GM12878 (cell line): ENCODE results near the gene CNGB1. TPM values are rescaled to one million over a fixed set of nuclear protein-coding genes. Genes with fewer than 3 reads are reported as not detected.

Experiments
- ATAC-seq: fragments of 200-7000 bp; cut with Tn5 transposase; 3 replicates; pipeline ENCODE4 v1.9.1; 2020; ENCODE audit warnings: mild to moderate bottlenecking, moderate library complexity
- BruUV-seq: library from RNA; stranded (reverse); fragments of 400-500 nt; replicated peaks from 2 replicates; lab custom pipeline; 2021; lab: Mats Ljungman, UMichigan
- CTCF ChIA-PET: fragments of 300-600 bp; sonication (Branson Sonifier 250); formaldehyde crosslinking; extraction: SDS; loops from one replicate; lab custom pipeline; 2021; ENCODE audit warnings: inconsistent platforms; lab: Yijun Ruan, JAX
- POLR2A ChIA-PET: fragments of 350-600 bp; formaldehyde crosslinking; extraction: SDS; loops from one replicate; lab custom pipeline; 2021; ENCODE audit warnings: inconsistent platforms; lab: Charles Lee
- RAD21 ChIA-PET: fragments of 300-600 bp; sonication (Branson Sonifier 250); formaldehyde crosslinking; loops from one replicate; lab custom pipeline; 2023; ENCODE audit warnings: antibody characterized with exemption; ENCODE audit not compliant: unreplicated experiment; lab: Charles Lee
- SMC1A ChIA-PET: fragments of 300-600 bp; sonication (Branson Sonifier 250); formaldehyde crosslinking; loops from one replicate; lab custom pipeline; 2023; ENCODE audit not compliant: unreplicated experiment, uncharacterized antibody; lab: Charles Lee
- DNase-seq: peaks from one replicate; pipeline ENCODE4 v3.0.0-alpha.2; 2011; ENCODE audit warnings: low read depth, low spot score
- FAIRE-seq: peaks from 3 replicates; lab custom pipeline; 2011; peaks lifted over from hg19 to GRCh38; lab: Jason Lieb, UNC
- H2AFZ ChIP-seq: 2 replicates; pipeline ENCODE4 v1.6.0; 2011; ENCODE audit warnings: low read depth, low read length, control low read depth; ENCODE audit not compliant: control insufficient read depth
- H3K27ac ChIP-seq: 2 replicates; pipeline ENCODE4 v1.5.1; 2011; ENCODE audit warnings: control low read depth; ENCODE audit not compliant: control insufficient read depth, insufficient read depth
- H3K27me3 ChIP-seq, 2 experiments: replicated peaks in 1 of 2; 2 replicates each; pipeline versions ENCODE4 v1.6.0 to v1.6.1; 2011; ENCODE audit warnings: low read length in 1 of 2; ENCODE audit not compliant: control insufficient read depth in 2 of 2, insufficient read depth in 2 of 2
- H3K36me3 ChIP-seq, 2 experiments: 2 replicates each; pipeline ENCODE4 v1.5.1; 2011; ENCODE audit warnings: low read length in 1 of 2; ENCODE audit not compliant: control insufficient read depth in 2 of 2, insufficient read depth in 2 of 2
- H3K4me1 ChIP-seq: 2 replicates; pipeline ENCODE4 v1.6.1; 2011; ENCODE audit warnings: mild to moderate bottlenecking, low read length, moderate library complexity, mixed read lengths; ENCODE audit not compliant: control insufficient read depth, insufficient read depth
- H3K4me2 ChIP-seq: 2 replicates; pipeline ENCODE4 v1.6.0; 2011; ENCODE audit warnings: control low read depth; ENCODE audit not compliant: control insufficient read depth, insufficient read depth
- H3K4me3 ChIP-seq: fragments of 200-600 bp; sonication (generic); 2 replicates; pipeline ENCODE4 v1.5.1; 2016
- H3K79me2 ChIP-seq: 2 replicates; pipeline ENCODE4 v1.6.0; 2011; ENCODE audit warnings: low read length; ENCODE audit not compliant: control insufficient read depth, insufficient read depth
- H3K9ac ChIP-seq: 2 replicates; pipeline ENCODE4 v1.8.0; 2011; ENCODE audit warnings: low read length, control low read depth, mixed read lengths; ENCODE audit not compliant: control insufficient read depth, insufficient read depth
- H3K9me3 ChIP-seq: replicated peaks from 3 replicates; pipeline ENCODE4 v1.5.1; 2011; ENCODE audit warnings: mild to moderate bottlenecking, low read length; ENCODE audit not compliant: control insufficient read depth, insufficient read depth
- H4K20me1 ChIP-seq: 2 replicates; pipeline ENCODE4 v1.6.0; 2011; ENCODE audit not compliant: control insufficient read depth, insufficient read depth
- BCL3 ChIP-seq: IDR thresholded peaks from 2 replicates; pipeline ENCODE4 v1.6.1; 2011; ENCODE audit warnings: borderline replicate concordance, low read depth, mild to moderate bottlenecking, moderate library complexity, low read length; ENCODE audit not compliant: insufficient read depth, poor library complexity, severe bottlenecking
- CBX5 ChIP-seq: sonication (generic); IDR thresholded peaks from 2 replicates; pipeline ENCODE4 v1.6.1; 2016; ENCODE audit warnings: low read depth, moderate library complexity, mild to moderate bottlenecking, inconsistent platforms
- ELK1 ChIP-seq: IDR thresholded peaks from 2 replicates; pipeline ENCODE4 v1.6.1; 2012; ENCODE audit warnings: low read depth, low read length, improper control_type of control experiment
- ETV6 ChIP-seq, 2 experiments: fragments of 450-650 bp in 1 of 2; IDR thresholded peaks in 1 of 2; conservative IDR thresholded peaks in 1 of 2; 2 replicates each; pipeline ENCODE4 v1.6.1; 2014; ENCODE audit warnings: antibody characterized with exemption in 1 of 2, borderline replicate concordance in 1 of 2, low read depth in 1 of 2, mild to moderate bottlenecking in 1 of 2, moderate library complexity in 1 of 2
- TCF3 ChIP-seq: IDR thresholded peaks from 2 replicates; pipeline ENCODE4 v1.6.1; 2012; ENCODE audit warnings: low read depth, mild to moderate bottlenecking, low read length, borderline replicate concordance; ENCODE audit not compliant: insufficient read depth
- WGBS: methylation state at CpG from one replicate; pipeline ENCODE4 v1.1.6; 2016; ENCODE audit warnings: low lambda C conversion rate; ENCODE audit not compliant: insufficient replicate concordance, insufficient coverage; ENCODE audit errors: missing lambda C conversion rate; 5-methylcytosine and 5-hydroxymethylcytosine counted together
- in situ Hi-C: fragments of 300-500 bp; cut with MboI; formaldehyde crosslinking; loops from 9 replicates; pipeline ENCODE4 v1.14.3; 2018; ENCODE audit warnings: mixed read lengths
- intact Hi-C: fragments of 100-400 bp; cut with micrococcal nuclease; formaldehyde crosslinking; loops from one replicate; pipeline ENCODE4 v1.14.2; 2022; ENCODE audit not compliant: unreplicated experiment
- polyA plus RNA-seq, 11 experiments: library from polyadenylated mRNA; depleted of rRNA in 4 of 11; unstranded in 6 of 11; stranded (reverse) in 5 of 11; fragments of >200 nt; fragmentation: Nextera tagmentation in 4 of 11; fragmentation: Illumina TruSeq in 1 of 11; extraction: Ambion mirVana in 4 of 11; extraction: Trizol in 1 of 11; gene quantifications; 1 replicate in 1 of 11; 2 replicates in 10 of 11; pipeline versions ENCODE4 v1.2.1 to v1.2.3, GENCODE V29; 2011 to 2016; ENCODE audit warnings: inconsistent platforms in 2 of 11, missing spikeins in 2 of 11, low read depth in 1 of 11
- total RNA-seq, 4 experiments: library from RNA; depleted of rRNA in 3 of 4; stranded (reverse); fragments of >200 nt in 3 of 4; fragmentation: Illumina TruSeq in 1 of 4; extraction: Trizol in 1 of 4; gene quantifications; 2 replicates each; pipeline versions ENCODE4 v1.2.1 to v1.2.3, GENCODE V29; 2013 to 2021

The CNGB1 gene
- total and polyA plus RNA-seq, 10 of the 15 experiments (the other 5 are each of a cell fraction or from before 2014, with no cell fraction given): 0.03 TPM; not detected in 9

- intact Hi-C loops: no loop called here
- WGBS: 25% methylated on average over 7 of the region's 7 CpGs
- SMC1A ChIA-PET: no interaction called here
Measured at GRCh38 chr16:57951204-57951960, 19.5 kb downstream of the CNGB1 start.

More at GRCh38 chr16:57951204-57951960, 19.5 kb downstream of the CNGB1 start:
- no peak overlapping the region for H3K4me2 ChIP-seq
- no peaks in the 10 kb centered on the region for H3K79me2 ChIP-seq
- H3K9ac ChIP-seq: no peak overlapping the region
- ChIA-PET CTCF (interaction anchor here (0.6 kb wide), 1 partner anchor 349 kb away, joined by 3 read pairs; no protein-coding TSS in a partner anchor), POLR2A (no interaction called here), RAD21 (no interaction called here)
- BruUV-seq: no TSS peak
- no peak overlapping the region for H3K4me3 ChIP-seq
- no peak overlapping the region for H2AFZ ChIP-seq
- FAIRE-seq (no peak), DNase-seq (no peak), ATAC-seq (no peak)
- in situ Hi-C loops: no loop called here
- H3K27ac ChIP-seq: no peak overlapping the region
- no peaks in the 10 kb centered on the region for H3K27me3 ChIP-seq
- no peaks in the 10 kb centered on the region for H3K9me3 ChIP-seq
- H3K4me1 ChIP-seq: no peaks in the 10 kb centered on the region
- no peaks in the 10 kb centered on the region for H3K36me3 ChIP-seq
- no peaks in the 10 kb centered on the region for H4K20me1 ChIP-seq
- TF ChIP-seq CBX5: no peak
- peak; percentile 38; the same call in 1 of the 2 replicates for TF ChIP-seq TCF3
- TF ChIP-seq ELK1: no peak
- TF ChIP-seq BCL3: peak; percentile 98
- no peak for TF ChIP-seq ETV6 (conservative IDR thresholded peaks at IDR 0.05 in 1 of 2, IDR thresholded peaks at IDR 0.05 in 1 of 2; ENCODE audit: borderline replicate concordance in 1 of 2, low read depth in 1 of 2)
